CD4-positive, alpha-beta T cell treated with Interleukin-4 for 4 hours (primary cell): Measurements from ENCODE around the gene ZFR2.

ENCODE experiments used
- DNase-seq: peaks from one replicate; pipeline ENCODE4 v3.0.0-alpha.2; 2020

Gene ZFR2

DNA sequence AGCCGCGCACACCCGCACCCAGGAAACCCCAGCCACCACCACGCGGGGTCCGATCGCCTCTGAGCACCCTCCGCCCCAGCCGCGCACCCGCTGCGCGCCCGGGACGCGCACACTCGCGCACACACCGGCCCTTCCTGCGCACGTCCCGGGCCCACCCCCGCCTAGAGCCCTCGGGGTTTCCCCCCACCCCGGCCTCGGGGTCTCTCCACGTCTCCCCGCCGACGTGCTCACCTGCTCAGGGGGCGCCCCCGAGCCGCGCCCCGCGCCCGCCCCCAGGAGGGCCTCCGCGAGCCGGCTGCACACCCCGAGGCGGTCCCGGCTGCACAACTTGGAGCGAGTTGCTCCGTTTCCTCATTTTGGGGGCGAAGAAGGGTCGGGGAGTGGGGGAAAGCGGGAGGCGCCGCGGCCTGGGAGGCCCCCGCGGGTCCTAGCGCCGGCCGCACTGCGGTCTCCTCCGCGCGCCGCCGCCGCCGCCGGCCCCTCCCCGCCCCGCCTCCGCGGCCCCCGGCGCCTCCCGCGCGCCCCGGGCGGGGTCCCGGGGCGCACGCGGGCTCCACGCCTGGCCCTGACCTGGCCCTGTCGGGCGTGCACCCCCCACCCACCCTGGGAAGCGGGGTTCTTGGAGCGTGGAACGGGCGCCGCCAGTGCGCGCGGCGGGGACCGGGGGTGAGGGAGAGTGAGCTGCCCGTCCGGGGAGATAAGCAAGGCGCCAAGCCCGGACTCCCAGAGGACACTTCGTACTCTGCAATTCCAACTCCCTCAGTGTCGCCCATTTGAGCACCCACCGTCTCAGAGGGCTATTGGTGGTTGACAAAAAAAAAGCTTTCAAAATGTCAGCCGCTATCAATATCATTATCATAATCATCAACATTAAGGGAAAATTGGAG lies 82.7 kb downstream of the ZFR2 start, which contains the start of gene MATK:
Gene MATK, minus strand, starts transcription at position 444 of the 887 bp plus-strand sequence. CDS start 1,246 bp downstream, outside the sequence.
- no peak for DNase-seq

DNA sequence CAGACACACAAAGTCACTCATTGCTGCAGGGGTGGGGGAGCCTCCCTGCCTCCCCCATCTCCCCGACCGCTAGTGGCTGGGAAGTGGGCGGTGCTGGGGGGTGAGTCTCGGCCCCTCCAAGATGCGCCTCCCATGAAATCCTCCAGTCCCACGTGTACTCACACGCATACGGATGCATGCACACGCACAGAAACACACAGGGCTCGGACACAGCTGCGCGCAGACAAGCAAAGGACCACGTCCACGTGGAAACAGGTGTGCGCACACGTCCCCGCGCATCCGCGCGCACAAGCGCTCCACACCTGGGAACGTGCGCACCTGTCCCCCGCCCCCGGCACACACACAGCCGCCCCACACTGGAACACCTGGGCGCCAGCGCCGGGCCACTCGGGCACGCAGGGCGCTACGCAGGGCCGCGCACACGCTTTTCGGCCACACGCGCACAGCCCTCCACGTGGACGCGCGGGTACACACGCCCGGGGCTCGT lies 83.3 kb downstream of the ZFR2 start:
- DNase-seq = no peak

DNA sequence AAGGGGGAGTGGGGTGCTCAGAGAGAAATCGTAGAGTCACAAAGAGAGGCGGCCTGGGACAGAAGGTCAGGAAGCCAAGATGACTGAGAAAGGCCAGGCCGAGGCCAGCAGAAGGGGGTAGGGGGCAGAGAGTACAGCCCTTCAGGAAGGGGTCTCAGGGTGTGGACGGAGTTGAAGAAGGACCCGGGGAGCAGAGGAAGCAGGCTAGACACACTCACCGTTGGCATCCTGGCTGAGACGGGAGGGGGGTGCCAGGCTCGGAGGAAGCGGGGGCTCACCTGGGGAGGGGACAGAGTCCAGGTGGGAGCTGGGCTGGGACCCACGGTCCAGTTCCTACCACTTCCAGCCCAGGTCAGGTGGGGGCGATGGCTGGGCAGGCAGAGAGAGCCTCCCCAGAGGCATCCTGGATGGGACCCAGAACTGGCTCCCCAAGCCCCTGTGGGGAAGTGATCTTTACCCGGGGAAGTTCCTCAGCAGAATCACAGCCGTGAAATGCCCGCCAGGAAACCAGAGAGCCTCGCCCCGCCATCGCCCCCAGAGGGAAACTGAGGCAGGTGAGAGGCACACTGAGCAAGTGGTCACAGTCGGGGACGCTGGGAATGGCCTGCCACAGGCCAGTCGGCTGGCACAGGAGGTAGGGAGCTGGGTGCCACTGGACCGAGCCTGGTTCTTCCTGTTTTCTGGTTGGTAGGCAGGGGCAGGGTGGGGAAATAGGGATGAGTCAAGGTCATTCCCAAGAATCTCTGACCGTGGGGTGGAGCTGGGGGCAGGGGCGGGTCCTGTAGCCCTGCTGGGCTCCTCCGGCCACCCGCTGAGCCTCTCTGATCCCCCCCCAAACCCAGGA lies 84.0 kb downstream of the ZFR2 start:
- DNase-seq = no peak

DNA sequence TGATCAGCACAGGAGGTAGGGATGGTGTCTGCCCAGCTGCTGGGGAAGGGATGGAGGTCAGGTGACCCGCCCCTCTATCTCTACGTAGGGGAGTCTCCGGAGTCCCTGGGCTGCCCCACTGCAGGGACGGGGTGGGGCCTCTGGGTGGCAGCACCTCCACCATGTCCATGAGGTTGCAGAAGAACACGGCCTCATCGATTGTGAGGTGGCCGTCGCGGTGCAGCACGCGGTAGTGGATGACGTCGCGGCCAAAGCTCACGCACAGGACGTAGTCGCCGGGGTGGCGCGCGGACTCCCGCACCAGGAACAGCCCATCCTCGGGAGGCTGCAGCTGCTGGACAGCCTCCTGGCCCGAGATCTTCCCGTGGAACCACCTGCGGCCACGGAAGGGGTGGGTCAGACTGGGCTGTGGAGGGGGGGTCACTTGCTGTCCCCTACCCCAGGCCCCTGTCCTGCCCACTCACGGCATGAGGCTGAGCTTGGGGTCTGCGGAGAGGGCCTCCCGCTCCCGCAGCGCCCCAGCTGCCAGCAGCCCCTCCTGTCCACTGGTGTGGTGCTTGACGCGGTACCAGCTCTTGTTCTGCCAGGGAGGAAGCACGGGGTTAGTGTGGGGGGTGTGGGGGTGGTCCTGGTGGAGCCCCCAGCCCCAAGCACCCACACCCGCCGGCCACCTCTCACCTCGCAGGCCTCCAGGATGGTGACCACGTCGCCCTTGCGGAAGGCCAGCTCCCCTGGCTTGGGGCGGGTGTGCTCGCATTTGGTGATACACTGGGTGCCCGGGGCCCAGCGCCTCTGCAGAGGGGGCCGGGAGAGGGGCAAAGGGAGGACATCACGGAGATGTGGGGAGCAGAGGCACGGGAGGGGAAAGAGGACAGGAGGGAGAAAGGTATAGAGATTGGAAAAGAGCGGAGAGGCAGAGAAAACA lies 84.9 kb downstream of the ZFR2 start:
- DNase-seq = no peak

DNA sequence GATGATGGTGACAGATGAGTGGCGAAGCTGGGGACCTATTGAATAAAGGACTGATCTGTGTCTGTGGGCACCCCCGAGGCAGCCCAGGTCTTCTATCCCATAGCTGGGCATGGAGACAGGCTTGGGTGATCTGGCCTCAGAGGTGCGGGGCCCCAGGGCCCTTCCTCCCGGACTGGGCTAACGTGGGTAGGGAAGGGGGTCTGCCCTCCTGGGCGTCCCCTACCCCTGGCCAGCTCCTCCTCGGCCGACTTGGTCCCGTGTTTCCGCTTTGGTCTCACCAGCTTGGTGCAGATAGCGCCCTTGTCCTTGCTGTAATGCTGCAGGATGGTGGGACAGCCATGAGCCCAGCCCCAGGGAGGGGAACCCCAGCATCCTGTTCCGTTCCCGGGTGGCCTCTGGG lies 85.9 kb downstream of the ZFR2 start:
- no peak for DNase-seq

DNA sequence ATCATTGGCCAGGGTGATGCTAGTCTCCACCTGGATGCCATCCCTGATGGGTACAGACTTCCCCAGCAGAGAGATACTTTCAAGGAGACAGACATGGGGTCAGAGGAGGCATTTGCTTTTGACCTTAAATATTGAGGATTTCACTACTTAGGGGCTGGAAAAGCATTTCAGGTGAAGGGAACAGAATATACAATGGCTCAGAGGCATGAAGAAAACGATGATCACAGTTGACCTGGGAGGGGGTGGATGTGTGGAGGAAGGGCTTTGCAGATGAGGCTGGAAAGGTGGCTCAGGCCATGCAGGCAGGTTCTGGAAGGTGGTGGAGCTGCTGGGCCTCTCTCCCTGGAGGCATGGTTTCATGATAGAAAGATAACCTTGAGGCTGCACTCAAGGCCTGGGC lies 86.5 kb downstream of the ZFR2 start:
- no peak for DNase-seq

DNA sequence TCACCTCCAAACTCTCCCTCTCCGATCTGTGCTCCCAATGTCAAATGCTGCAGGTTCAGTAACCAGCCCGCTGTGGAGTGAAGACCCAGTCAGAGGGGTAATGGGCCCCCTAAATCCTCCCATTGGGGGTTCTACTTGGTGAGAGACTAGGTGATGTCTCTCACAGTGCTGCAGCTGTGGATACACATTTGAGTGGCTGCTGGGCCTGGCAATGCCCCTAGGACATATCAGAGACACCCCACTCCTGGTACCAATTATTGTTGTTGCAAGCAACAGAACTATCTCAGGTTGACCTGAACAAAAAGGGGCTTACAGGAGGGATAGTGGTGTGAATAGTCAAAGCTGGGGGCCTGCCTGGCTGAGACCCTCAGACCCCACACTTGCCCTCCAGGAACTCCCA lies 87.2 kb downstream of the ZFR2 start:
- no peak for DNase-seq

DNA sequence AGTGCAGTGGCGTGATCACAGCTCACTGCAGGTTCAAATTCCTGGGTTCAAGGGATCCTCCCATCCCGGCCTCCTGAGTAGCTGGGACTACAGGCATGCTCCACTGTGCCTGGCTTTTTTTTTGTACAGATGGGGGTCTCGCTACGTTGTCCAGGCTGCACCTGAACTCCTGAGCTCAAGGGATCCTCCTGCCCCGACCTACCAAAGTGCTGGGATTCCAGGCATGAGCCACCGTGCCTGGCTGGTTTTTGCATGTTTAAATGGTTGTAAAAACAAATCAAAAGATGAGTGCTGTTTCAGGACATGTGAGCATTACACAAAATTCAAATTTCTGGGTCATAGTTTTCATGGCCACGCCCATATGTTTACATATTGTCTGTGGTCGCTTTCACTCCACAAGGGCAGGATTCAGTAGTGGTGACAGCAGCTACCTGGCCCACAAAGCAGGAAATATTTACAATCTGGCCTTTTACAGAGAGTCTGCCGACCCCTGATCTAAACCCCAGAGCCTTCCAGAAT lies 88.0 kb downstream of the ZFR2 start:
- no peak for DNase-seq

DNA sequence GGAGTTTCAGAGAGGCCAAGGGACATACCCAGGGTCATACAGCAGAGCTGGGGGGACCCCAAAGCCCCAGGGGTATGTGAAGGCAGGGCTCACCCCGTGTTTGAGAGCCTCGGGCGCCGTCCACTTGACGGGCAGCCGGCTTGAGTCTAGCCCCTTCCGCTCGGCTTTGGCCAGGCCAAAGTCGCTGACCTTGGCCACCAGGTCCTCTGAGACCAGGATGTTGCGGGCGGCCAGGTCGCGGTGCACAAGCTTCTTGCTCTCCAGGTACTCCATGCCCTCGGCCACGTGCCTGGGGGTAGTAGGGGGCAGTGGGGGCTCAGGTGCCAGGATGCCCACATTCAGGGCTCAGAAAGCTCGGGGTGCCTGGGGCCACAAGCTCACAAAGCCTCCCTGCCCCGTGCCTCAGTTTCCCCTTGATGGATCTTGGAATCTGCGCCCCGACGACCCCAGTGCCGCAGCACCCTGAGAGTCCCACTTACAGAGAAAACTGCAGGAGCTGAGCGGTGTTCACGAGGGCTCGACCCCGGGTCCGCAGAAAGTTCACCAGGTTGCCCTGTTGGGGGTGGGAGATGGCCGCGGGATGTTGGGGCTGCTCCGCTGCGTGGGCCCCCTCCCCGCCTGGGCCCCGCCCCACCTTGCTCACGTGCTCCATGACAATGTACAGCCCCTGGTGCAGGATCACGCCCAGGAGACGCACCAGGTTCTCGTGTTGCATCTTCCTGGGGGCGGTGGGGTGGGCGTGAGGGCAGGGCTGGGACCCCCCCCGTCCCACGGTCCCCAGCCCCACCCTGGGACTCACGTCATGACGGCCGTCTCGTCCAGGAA lies 89.7 kb downstream of the ZFR2 start:
- no peak for DNase-seq

DNA sequence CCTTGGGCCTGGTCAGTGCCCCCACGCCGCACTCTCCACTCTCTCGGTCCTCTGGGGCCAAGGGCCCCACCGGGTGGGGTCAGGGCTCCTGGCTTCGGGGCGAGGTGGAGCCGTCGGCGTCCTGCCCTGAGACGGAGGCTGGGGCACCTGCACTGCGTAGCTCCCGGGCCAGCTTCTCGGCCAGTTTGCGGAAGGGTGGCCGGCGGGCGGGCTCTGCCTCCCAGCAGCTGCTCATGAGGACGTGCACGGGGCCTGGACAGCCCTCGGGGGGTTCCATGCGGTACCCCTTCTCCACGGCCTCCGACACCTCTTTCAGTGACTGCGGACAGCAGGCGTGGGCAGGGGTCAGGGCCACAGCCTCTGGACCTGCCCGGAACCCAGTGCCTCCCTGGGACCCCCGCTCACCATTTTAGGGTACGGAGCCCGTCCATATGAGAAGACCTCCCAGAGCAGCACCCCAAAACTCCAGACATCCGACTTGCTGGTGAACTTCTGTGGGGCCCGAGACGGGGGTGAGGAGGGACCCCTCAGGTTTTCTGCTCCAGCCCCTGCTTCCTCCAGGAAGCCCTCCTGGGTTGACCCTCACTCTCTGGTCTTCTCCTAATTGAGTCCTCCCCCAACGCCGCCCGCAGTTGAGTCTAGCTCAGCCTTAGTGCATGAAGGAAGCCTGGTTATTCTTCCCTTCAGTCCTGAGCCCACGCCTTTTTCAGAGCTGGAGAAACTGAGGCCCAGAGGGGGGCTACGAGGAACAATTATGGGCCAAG lies 90.6 kb downstream of the ZFR2 start:
- no peak for DNase-seq

DNA sequence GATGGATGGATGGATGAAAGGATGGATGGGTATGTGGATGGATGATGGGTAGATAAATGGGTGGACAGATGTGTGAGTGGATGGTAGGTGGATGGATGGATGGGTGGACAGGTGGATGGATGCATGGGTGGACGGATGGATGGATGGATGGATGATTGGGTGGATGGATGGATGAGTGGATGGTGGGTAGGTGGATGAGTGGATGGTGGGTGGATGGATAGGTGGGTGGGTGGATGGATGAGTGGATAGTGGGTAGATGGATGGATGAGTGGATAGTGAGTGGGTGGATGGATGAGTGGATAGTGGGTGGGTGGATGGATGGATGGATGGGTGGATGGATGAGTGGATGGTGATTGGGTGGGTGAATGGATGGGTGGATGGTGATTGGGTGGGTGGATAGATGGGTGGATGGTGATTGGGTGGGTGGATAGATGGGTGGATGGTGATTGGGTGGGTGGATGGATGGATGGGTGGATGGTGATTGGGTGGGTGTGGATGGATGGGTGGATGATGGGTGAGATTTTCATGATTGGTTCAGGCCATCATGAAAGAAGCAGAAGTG lies 92.3 kb downstream of the ZFR2 start:
- no peak for DNase-seq

DNA sequence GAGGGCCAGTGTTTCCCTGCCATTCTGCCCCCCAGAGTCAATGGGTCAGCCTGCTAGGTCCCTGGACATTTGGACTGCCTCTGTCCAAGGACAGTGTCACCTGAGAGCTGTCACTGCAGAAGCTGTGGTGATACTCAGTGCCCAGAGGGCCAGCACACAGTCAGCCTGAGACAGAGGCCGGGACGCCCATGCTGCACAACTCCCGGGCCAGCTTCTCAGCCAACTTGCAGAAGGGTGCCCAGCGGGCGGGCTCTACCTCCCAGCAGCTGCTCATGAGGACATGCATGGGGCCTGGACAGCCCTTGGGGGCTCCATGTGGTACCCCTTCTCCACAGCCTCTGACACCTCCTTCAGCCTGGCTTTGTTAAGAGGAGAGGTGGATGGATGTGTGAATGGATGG lies 93.0 kb downstream of the ZFR2 start:
- DNase-seq = no peak

DNA sequence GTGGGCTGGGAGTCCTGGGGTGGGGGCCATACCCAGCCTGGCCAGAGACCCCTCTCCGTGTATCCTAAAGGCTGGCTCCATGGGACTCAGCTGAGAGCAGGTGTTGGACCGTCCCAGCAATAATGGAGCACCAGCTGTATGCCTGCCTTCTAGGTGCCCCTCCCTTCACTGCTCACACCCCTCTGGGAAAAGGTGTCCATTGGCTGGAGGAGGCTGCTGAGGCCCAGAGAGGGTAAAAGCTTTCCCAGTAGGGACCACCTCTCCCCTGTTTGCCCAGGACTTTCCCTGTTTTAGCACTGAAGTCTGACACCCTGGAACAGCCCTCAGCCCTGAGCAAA lies 93.5 kb downstream of the ZFR2 start:
- DNase-seq = no peak

DNA sequence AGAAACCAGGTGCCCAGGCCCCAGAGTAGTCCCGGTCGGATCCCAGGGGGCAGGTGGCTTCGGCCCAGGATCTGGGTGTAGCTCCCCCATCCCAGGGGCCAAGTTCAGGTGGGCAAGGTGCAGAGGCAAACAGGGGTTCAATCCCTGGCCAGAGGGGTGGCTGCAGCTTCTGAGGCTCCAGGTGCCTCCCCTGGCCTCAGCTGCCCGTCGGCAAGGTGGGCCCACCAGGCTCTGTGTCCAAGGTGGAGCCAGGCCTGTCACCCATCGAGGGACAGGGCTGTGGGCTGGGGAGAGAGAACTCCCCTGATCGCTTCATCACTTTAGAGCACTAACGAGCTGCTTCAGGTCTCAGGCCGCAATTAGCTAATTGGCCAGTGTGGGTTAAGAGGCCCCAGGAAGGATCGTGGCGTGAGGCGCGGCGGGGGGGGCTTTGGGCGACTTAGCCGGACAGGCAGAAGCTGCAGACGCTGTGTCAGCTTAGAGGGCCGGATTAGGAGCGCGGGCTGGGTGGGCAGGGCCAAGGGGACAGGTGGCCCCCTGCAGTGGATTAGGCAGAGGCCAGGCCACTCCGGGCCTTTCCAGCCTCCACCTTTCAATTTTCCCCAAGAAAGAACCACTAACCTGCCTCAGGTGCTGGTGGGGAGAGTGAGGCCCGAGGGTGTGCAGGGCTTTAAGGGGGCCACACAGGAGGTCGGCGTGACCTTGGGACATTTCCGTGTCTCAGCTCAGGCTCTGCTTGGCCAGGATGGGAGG lies 94.0 kb downstream of the ZFR2 start:
- DNase-seq = no peak

DNA sequence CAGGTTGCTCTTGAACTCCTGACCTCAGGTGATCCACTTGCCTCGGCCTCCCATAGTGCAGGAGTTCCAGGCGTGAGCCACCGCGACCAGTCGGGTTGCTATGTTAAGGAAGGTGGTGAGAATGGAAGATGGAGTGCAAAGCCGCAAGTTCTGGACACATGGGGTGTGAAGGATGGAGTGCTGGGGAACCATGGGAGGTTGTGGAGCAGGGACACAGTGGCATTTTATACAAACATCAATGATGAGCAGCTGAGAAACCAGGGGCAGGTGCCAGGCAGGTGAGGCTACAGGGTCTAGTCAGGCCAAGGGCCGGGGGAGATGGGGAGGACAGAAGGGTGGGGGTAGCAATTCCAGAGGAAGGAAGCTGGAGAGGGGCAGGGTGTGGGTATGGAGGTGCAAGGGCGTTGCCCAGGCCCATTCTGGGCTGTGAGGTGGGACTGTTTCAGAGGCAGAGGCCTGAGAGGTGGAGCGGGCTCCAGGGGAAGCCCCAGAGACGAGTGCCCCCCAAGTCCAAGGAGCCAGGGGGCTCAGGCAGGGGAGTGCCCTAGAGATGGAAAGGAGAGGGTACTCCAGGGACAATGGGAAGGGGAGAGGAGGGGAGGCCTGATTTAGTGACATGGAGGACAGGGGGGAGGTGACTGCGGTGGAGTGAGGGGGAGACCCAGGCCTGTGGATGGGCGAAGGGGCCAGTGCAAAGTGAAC lies 94.9 kb downstream of the ZFR2 start:
- no peak for DNase-seq

DNA sequence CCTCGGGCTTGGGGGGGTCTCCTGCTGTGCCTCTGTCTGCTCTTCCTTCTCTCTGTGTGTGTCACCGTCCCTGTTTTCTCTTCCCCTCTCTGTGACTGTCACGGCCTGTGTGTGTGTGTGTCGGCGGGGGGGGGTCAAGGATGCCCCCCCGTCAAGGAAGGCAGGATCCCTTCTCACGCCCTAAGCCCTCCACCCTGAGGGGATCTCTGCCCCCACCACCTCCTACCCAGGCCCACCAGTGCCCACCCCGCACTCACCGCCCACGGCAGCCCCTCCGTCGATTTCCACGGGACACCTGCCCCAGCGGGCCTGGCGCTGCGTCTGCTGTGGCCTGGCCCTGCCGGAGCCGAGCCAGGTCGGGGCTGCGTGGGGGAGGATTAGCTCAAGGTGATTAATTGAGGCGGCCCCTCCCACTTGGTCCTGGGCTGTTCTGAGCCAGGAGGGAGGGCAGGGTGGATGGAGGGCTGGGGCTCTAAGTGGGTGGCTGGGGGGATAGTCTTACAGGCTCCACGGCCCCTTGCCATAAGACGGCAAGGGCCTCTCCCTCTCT lies 96.9 kb downstream of the ZFR2 start, which contains the start of gene RAX2:
Gene RAX2, minus strand, starts transcription at position 323 of the 550 bp plus-strand sequence. CDS start 486 bp downstream, outside the sequence.
- DNase-seq = no peak

DNA sequence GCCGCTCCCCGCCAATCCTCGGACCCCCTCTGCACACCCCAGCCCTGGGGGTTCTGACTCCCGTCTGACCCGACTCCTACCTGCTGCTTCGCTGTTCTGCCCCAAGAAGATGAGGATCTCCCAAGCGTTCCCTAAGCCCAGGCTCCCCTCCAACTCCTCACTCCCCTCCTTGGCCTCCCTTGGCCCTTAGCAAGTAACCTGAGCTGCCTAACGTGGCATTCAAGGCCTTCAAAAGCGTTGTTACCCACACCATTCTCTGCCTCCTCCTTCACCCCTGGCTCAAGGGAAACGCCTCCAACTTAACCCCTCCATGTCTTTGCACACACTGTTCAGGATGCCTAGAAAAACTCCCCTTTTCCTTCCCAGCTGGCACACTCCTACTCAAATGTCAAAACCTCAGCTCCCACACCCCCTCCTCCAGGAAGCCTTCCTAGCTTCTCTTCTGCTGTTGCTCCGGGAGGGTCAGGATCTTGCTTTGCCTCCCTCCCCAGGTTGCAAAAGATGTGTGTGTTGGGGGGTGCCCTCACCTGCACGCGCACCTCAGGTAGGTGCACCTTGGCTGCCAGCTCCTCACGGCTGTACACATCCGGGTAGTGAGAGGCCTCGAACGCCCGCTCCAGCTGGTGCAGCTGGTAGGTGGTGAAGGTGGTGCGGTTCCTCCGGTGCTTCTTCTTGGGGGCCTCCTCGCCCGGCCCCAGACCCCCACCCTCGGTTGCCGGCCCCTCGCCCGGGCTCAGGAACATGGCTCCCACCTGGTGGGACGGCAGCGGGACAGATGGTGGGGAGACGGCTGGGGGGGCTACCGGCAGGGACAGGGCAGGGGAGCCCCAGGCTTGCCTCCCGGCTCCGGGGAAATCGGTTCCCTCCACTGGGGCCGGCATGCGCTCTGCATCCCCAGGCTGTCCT lies 97.6 kb downstream of the ZFR2 start:
- DNase-seq = no peak
